Naive B cell (primary cell): ENCODE data around the gene CDR2L. TPM values are rescaled to one million over a fixed set of nuclear protein-coding genes. Genes with fewer than 3 reads are reported as not detected.
A peak's percentile ranks its signal among the peaks of the same experiment; 100 is the strongest.
"Not testable (repeated sequence)": the region's sequence is repeated elsewhere in the genome, so short reads cannot be mapped to it uniquely, and the experiment has no call there.

Experiments used
- ATAC-seq, 2 donors: fragments of 150-1000 bp; cut with Tn5 transposase; 2 replicates each; pipeline ENCODE4 v1.10.0; 2021; ENCODE audit warnings: low read depth in 2 of 2, mild to moderate bottlenecking in 2 of 2, moderate library complexity in 2 of 2
- DNase-seq: peaks from one replicate; pipeline ENCODE4 v3.0.0; 2022
- H3K27ac Mint-ChIP-seq, 6 donors: one replicate each; pipeline ENCODE4 v1.8.0; 2020 to 2022; ENCODE audit warnings: mild to moderate bottlenecking in 6 of 6, mixed read lengths in 6 of 6, moderate library complexity in 5 of 6, inconsistent platforms in 2 of 6
- H3K27me3 Mint-ChIP-seq, 3 donors: one replicate each; pipeline ENCODE4 v1.8.0; 2021 to 2022; ENCODE audit warnings: mixed read lengths in 3 of 3, mild to moderate bottlenecking in 1 of 3
- H3K36me3 Mint-ChIP-seq, 2 donors: one replicate each; pipeline ENCODE4 v1.8.0; 2020 to 2022; ENCODE audit warnings: mixed read lengths in 2 of 2, inconsistent platforms in 1 of 2, mild to moderate bottlenecking in 1 of 2
- H3K4me1 Mint-ChIP-seq, 3 donors: one replicate each; pipeline ENCODE4 v1.8.0; 2020 to 2022; ENCODE audit warnings: mixed read lengths in 3 of 3, inconsistent platforms in 1 of 3, mild to moderate bottlenecking in 1 of 3, moderate library complexity in 1 of 3
- H3K4me3 Mint-ChIP-seq, 8 donors: one replicate each; pipeline ENCODE4 v1.8.0; 2020 to 2022; ENCODE audit warnings: mild to moderate bottlenecking in 8 of 8, mixed read lengths in 8 of 8, moderate library complexity in 8 of 8, inconsistent platforms in 2 of 8
- H3K9me3 Mint-ChIP-seq, 7 donors: one replicate each; pipeline ENCODE4 v1.8.0; 2020 to 2022; ENCODE audit warnings: mixed read lengths in 7 of 7, mild to moderate bottlenecking in 5 of 7, inconsistent platforms in 2 of 7, moderate library complexity in 1 of 7
- polyA plus RNA-seq, 6 donors: library from polyadenylated mRNA; unstranded; fragments of 300-500 nt; fragmentation: Illumina TruSeq; gene quantifications; one replicate each; pipeline ENCODE4 v1.2.3, GENCODE V29; 2021; ENCODE audit warnings: low read depth in 6 of 6

CDR2L gene
- polyA plus RNA-seq, 6 donors from 2014 or later = not detected

DNA sequence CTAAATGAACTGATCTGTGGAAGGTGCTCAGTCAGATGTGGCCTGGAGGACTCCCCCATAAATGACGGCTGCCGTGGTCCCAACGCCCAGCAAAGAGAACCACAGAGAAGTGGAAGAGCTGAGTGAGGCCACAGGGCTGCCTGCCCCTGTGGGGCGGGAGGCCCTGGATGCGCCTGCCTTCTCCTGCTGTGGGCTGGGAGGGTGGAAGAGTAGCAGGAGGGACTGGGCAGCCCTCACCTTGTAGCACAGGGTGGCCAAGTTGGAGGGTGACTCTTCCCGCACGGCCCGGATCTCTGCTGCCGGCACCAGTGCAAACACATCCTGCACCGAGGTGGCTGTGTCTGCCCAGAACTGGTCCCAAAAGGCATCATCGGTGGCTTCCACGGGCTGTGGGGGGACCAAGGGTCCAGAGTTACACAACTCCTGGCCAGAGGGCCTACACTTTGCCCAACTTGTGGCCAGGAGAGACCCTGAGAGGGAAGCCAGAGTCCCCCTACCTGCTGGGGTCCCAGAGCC, 23.1 kb upstream of the CDR2L start:
- DNase-seq = no peak
- no peak for ATAC-seq
- Mint-ChIP-seq H3K4me3 (no peak overlapping the region), H3K36me3 (no peaks in the 10 kb centered on the region), H3K27ac (no peak overlapping the region), H3K27me3 (peaks cover 0 to 33% (median 26%) of the 10 kb centered on the region in 3 donors), H3K4me1 (peaks cover 3 to 5% (median 5%) of the 10 kb centered on the region in 3 donors), H3K9me3 (no peaks in the 10 kb centered on the region)

- Mint-ChIP-seq H3K27ac (peak overlapping the region in 2 of 6 donors; percentile 3 to 90), H3K4me1 (peaks cover 3 to 5% (median 4%) of the 10 kb centered on the region in 3 donors), H3K9me3 (no peaks in the 10 kb centered on the region), H3K27me3 (peaks cover under 1 to 28% (median 18%) of the 10 kb centered on the region in 3 donors), H3K4me3 (no peak overlapping the region), H3K36me3 (no peaks in the 10 kb centered on the region)
- DNase-seq (no peak), ATAC-seq (no peak)
Measured at GRCh38 chr17:74964988-74965622, 22.3 kb upstream of the CDR2L start.

DNA sequence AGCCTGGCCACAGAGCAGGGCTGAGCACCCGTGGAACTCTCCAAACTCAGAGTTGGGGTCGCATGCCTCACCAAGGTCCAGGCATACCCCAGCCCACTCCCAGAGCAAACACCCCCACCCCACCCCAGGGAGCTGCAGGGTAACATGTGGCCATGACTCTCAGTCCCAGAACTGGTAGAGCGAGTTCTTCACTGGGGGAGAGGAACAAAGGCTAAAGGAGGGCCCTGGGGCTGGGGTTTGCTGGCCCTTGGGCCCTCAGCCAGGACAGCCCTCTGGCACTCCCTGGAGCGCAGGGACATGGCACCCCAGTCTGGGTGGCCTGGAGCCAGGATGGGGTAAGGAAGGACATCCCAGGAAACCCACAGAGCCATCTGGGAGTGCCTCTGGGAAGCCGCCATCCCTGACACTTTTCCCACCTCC, 19.1 kb upstream of the CDR2L start:
- no peak for ATAC-seq
- peaks cover 7 to 14% (median 8%) of the 10 kb centered on the region in 3 donors for H3K4me1 Mint-ChIP-seq
- peak overlapping the region in 1 of 6 donors; percentile 42 for H3K27ac Mint-ChIP-seq
- H3K36me3 Mint-ChIP-seq = no peaks in the 10 kb centered on the region
- DNase-seq = no peak
- no peaks in the 10 kb centered on the region for H3K9me3 Mint-ChIP-seq
- H3K27me3 Mint-ChIP-seq = peaks cover 4 to 41% (median 21%) of the 10 kb centered on the region in 3 donors
- no peak overlapping the region for H3K4me3 Mint-ChIP-seq

- ATAC-seq, H3K9me3 Mint-ChIP-seq, DNase-seq, H3K36me3 Mint-ChIP-seq, H3K4me3 Mint-ChIP-seq: not testable (repeated sequence)
- Mint-ChIP-seq H3K27me3 (peaks cover 4 to 40% (median 19%) of the 10 kb centered on the region in 3 donors), H3K4me1 (peaks cover 7 to 14% (median 8%) of the 10 kb centered on the region in 3 donors), H3K27ac (peak overlapping the region in 1 of 6 donors; percentile 10)
Measured at GRCh38 chr17:74969501-74969900, 17.9 kb upstream of the CDR2L start.

- ATAC-seq (no peak), DNase-seq (no peak)
- Mint-ChIP-seq H3K4me1 (peaks cover 7 to 14% (median 8%) of the 10 kb centered on the region in 3 donors), H3K27ac (no peak overlapping the region), H3K9me3 (no peaks in the 10 kb centered on the region), H3K27me3 (peaks cover 4 to 45% (median 17%) of the 10 kb centered on the region in 3 donors), H3K4me3 (peak overlapping the region in 4 of 8 donors; percentile 59 to 82 (median 72)), H3K36me3 (no peaks in the 10 kb centered on the region)
Measured at GRCh38 chr17:74970395-74970794, 17.0 kb upstream of the CDR2L start.

DNA sequence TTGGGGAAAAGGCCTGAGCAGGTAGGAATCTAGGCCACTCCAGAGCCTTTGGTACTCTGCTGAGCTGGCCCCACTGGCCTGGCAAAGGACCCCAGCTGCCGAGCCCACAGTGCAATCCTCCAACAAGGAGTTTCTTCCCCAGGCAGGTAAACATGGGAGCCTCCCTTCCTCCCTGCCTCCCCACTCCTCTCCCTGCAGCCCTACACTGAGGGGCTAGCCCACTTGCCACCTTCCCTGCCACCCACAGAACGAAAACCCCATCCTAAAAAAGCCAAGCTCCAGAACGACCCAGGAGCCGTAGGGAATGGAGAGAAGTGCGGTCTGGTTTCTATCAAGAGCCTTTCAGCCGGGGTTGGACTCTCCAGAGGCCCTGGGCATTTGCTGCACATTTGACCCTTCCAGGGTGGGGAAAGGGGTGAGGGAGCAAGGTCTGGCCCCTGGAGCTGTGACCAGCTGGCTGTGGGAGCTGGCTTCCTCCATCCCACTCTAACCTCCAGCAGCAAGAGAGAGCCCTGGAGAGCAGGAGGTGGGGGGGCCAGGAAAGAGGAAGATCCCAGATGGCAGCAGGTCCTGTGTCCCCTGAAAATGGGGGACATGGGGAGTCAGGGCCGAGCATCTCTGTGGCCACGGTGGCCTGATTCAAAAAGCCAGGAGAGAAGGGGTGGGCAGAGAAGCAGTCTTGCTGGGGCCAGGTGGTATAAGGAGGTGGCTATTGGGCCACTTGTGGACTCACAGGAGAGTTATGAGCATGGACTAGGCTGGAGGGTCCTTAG, 16.2 kb upstream of the CDR2L start:
- H3K36me3 Mint-ChIP-seq = no peaks in the 10 kb centered on the region
- H3K9me3 Mint-ChIP-seq = no peaks in the 10 kb centered on the region
- H3K27me3 Mint-ChIP-seq = peaks cover 4 to 45% (median 16%) of the 10 kb centered on the region in 3 donors
- peaks cover 7 to 14% (median 8%) of the 10 kb centered on the region in 3 donors for H3K4me1 Mint-ChIP-seq
- peak overlapping the region in 1 of 6 donors; percentile 55 for H3K27ac Mint-ChIP-seq
- H3K4me3 Mint-ChIP-seq = peak overlapping the region; percentile 56 to 96 (median 82)
- ATAC-seq = no peak
- DNase-seq = no peak

- H3K4me1 Mint-ChIP-seq = peaks cover 7 to 14% (median 8%) of the 10 kb centered on the region in 3 donors
- no peak overlapping the region for H3K27ac Mint-ChIP-seq
- DNase-seq = no peak
- H3K9me3 Mint-ChIP-seq = no peaks in the 10 kb centered on the region
- H3K27me3 Mint-ChIP-seq = peaks cover 6 to 47% (median 20%) of the 10 kb centered on the region in 3 donors
- no peak for ATAC-seq
- no peaks in the 10 kb centered on the region for H3K36me3 Mint-ChIP-seq
- peak overlapping the region; percentile 56 to 96 (median 82) for H3K4me3 Mint-ChIP-seq
Measured at GRCh38 chr17:74971842-74972106, 15.7 kb upstream of the CDR2L start.

GRCh38 chr17:74972107-74972972, 15.1 kb upstream of the CDR2L start, which contains the start of gene HID1:
TSS of gene HID1 (minus strand) at chr17:74972759. CDS start at chr17:74972656, 103 bp downstream.
- ATAC-seq = peak; percentile 81 to 83
- Mint-ChIP-seq H3K27ac (peak within 1 kb of the TSS in 3 of 6 donors; percentile 39 to 70 (median 47)), H3K4me1 (peaks cover 7 to 14% (median 8%) of the 10 kb centered on the region in 3 donors), H3K36me3 (no peaks in the 10 kb centered on the region), H3K4me3 (peak within 1 kb of the TSS; percentile 70 to 96 (median 87)), H3K9me3 (no peaks in the 10 kb centered on the region), H3K27me3 (peaks cover 7 to 50% (median 23%) of the 10 kb centered on the region in 3 donors)
- peak; percentile 59 for DNase-seq

DNA sequence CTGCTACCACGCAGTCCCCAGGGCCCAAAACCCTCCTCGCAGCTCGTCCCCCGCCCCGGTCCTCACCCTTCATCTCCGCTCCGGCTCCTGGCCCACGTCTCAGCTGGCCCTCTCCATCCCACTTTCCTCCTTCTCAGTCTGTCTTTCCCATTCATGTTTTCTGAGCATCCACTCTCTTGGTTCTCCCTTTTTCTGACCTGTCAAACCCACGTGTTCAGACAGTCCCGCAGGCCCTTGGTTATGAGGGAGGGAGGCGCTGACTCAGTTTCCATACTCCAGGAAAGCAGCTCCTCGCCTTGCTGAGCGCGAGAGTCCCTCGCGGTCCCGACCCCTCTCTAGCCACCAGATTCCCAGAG, 14.5 kb upstream of the CDR2L start:
- no peaks in the 10 kb centered on the region for H3K36me3 Mint-ChIP-seq
- H3K4me1 Mint-ChIP-seq = peaks cover 7 to 17% (median 8%) of the 10 kb centered on the region in 3 donors
- DNase-seq = no peak
- peak overlapping the region; percentile 56 to 96 (median 87) for H3K4me3 Mint-ChIP-seq
- no peaks in the 10 kb centered on the region for H3K9me3 Mint-ChIP-seq
- peaks cover 7 to 54% (median 28%) of the 10 kb centered on the region in 3 donors for H3K27me3 Mint-ChIP-seq
- peak overlapping the region in 3 of 6 donors; percentile 39 to 70 (median 47) for H3K27ac Mint-ChIP-seq
- ATAC-seq = no peak

GRCh38 chr17:74975943-74976342, 11.5 kb upstream of the CDR2L start:
- Mint-ChIP-seq H3K27me3 (peaks cover 8 to 64% (median 43%) of the 10 kb centered on the region in 3 donors), H3K9me3 (no peaks in the 10 kb centered on the region), H3K27ac (no peak overlapping the region), H3K4me1 (peaks cover 8 to 18% (median 12%) of the 10 kb centered on the region in 3 donors), H3K4me3 (no peak overlapping the region), H3K36me3 (no peaks in the 10 kb centered on the region)
- DNase-seq = no peak
- no peak for ATAC-seq

- no peak for ATAC-seq
- Mint-ChIP-seq H3K4me1 (peaks cover 15 to 22% (median 16%) of the 10 kb centered on the region in 3 donors), H3K9me3 (no peaks in the 10 kb centered on the region), H3K27me3 (peaks cover 8 to 57% (median 41%) of the 10 kb centered on the region in 3 donors), H3K27ac (no peak overlapping the region), H3K36me3 (no peaks in the 10 kb centered on the region), H3K4me3 (no peak overlapping the region)
- no peak for DNase-seq
Measured at GRCh38 chr17:74977802-74978201, 9.6 kb upstream of the CDR2L start.

DNA sequence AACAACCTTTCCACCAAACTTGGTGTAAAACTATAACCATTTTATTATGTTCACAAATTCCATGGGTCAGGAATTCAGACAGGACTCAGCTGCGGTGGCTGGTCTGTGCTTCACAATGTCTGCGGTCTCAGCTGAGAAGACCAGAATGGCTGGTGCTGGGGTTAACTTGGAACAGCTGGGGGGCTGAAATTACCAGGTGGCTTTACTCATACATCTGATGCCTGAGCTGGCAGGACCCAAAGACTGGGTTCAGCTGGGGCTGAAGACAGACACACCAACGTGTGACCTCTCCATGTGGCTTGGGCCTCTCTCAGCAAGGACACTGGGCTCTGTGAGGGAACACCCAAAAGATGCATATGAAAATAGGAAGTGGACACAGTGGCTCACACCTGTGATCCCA, 9.2 kb upstream of the CDR2L start:
- no peaks in the 10 kb centered on the region for H3K9me3 Mint-ChIP-seq
- H3K36me3 Mint-ChIP-seq = no peaks in the 10 kb centered on the region
- DNase-seq (no peak), ATAC-seq (no peak)
- H3K27me3 Mint-ChIP-seq = peaks cover 8 to 52% (median 37%) of the 10 kb centered on the region in 3 donors
- H3K4me3 Mint-ChIP-seq = peak overlapping the region in 1 of 8 donors; percentile 59
- peaks cover 10 to 18% (median 12%) of the 10 kb centered on the region in 3 donors for H3K4me1 Mint-ChIP-seq
- H3K27ac Mint-ChIP-seq = no peak overlapping the region
